Stimulated activated CD8-positive, alpha-beta memory T cell treated with anti-CD3 and anti-CD28 coated beads, Interleukin-12 subunit alpha, Interleukin-12 subunit beta, amount 100 ng/mL, for 24 hours (primary cell): Measurements from ENCODE around the gene DLX4.
A peak's percentile ranks its signal among the peaks of the same experiment; 100 is the strongest.

Experiments
- DNase-seq: peaks from one replicate; pipeline ENCODE4 v3.0.0-alpha.2; 2020; ENCODE audit errors: extremely low read depth

Gene DLX4

GRCh38 chr17:49987290-49987585 is 18.2 kb downstream of the DLX4 start:
- DNase-seq: no peak

- no peak for DNase-seq
Measured at GRCh38 chr17:49987681-49988441, 18.9 kb downstream of the DLX4 start.

GRCh38 chr17:49989518-49989880 is 20.5 kb downstream of the DLX4 start:
- no peak for DNase-seq

- DNase-seq: no peak
Measured at GRCh38 chr17:49990331-49990730, 21.3 kb downstream of the DLX4 start.

GRCh38 chr17:49990921-49991320 is 21.9 kb downstream of the DLX4 start:
- no peak for DNase-seq

GRCh38 chr17:49991409-49991808 is 22.4 kb downstream of the DLX4 start:
- DNase-seq: no peak

GRCh38 chr17:49992191-49992932 is 23.4 kb downstream of the DLX4 start:
- DNase-seq: no peak

GRCh38 chr17:49992933-49993422 is 24.0 kb downstream of the DLX4 start:
- no peak for DNase-seq

GRCh38 chr17:49993423-49994060 is 24.6 kb downstream of the DLX4 start:
- DNase-seq: no peak

GRCh38 chr17:49994085-49995054 is 25.4 kb downstream of the DLX4 start:
- no peak for DNase-seq

- no peak for DNase-seq
Measured at GRCh38 chr17:49995055-49995738, 26.2 kb downstream of the DLX4 start, which contains the start of gene DLX3. Gene DLX3, minus strand, starts transcription at chr17:49995224. Its CDS starts 226 bp downstream, at chr17:49994998.

GRCh38 chr17:49996121-49996494 is 27.1 kb downstream of the DLX4 start:
- no peak for DNase-seq

GRCh38 chr17:49996495-49997300 is 27.7 kb downstream of the DLX4 start:
- DNase-seq: no peak

- no peak for DNase-seq
Measured at GRCh38 chr17:49997301-49997650, 28.3 kb downstream of the DLX4 start.

GRCh38 chr17:49997773-49998703 is 29.0 kb downstream of the DLX4 start:
- peak; percentile 60 for DNase-seq

- no peak for DNase-seq
Measured at GRCh38 chr17:49998836-49999511, 30.0 kb downstream of the DLX4 start.

GRCh38 chr17:50003911-50004310 is 34.9 kb downstream of the DLX4 start:
- DNase-seq: no peak

- DNase-seq: no peak
Measured at GRCh38 chr17:50009282-50009681, 40.3 kb downstream of the DLX4 start.

- no peak for DNase-seq
Measured at GRCh38 chr17:50013079-50013478, 44.1 kb downstream of the DLX4 start.
